Measurements from ENCODE around the gene RABEP1.
"Not testable (repeated sequence)": the region's sequence is repeated elsewhere in the genome, so short reads cannot be mapped to it uniquely, and the experiment has no call there.

RABEP1 gene

GRCh38 chr17:5424909-5425308 lies 142.8 kb downstream of the RABEP1 start:
- no peak for DNase-seq (ENCODE audit: low spot score)

GRCh38 chr17:5425826-5426225 lies 143.7 kb downstream of the RABEP1 start:
- DNase-seq (ENCODE audit: low spot score): no peak

- no peak for DNase-seq (ENCODE audit: low spot score)
These were observed 147.3 kb downstream of the RABEP1 start for GRCh38 chr17:5429191-5429887.

- no peak for DNase-seq (ENCODE audit: low spot score)
These were observed 148.4 kb downstream of the RABEP1 start for GRCh38 chr17:5430413-5430999.

GRCh38 chr17:5431234-5431633 lies 149.2 kb downstream of the RABEP1 start:
- DNase-seq (ENCODE audit: low spot score): not testable (repeated sequence)

- no peak for DNase-seq (ENCODE audit: low spot score)
These were observed 150.0 kb downstream of the RABEP1 start for GRCh38 chr17:5431949-5432556.

GRCh38 chr17:5434984-5435383 lies 152.9 kb downstream of the RABEP1 start:
- DNase-seq (ENCODE audit: low spot score): no peak

All from RKO (cell line).